Limb (tissue), 2 donors: ENCODE results near the gene GADD45B.

ENCODE experiments used
- DNase-seq, 2 donors: peaks; one replicate each; pipeline ENCODE4 v3.0.0-alpha.2; 2016; ENCODE audit errors: extremely low spot score in 2 of 2

Gene GADD45B, protein sequence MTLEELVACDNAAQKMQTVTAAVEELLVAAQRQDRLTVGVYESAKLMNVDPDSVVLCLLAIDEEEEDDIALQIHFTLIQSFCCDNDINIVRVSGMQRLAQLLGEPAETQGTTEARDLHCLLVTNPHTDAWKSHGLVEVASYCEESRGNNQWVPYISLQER

DNA sequence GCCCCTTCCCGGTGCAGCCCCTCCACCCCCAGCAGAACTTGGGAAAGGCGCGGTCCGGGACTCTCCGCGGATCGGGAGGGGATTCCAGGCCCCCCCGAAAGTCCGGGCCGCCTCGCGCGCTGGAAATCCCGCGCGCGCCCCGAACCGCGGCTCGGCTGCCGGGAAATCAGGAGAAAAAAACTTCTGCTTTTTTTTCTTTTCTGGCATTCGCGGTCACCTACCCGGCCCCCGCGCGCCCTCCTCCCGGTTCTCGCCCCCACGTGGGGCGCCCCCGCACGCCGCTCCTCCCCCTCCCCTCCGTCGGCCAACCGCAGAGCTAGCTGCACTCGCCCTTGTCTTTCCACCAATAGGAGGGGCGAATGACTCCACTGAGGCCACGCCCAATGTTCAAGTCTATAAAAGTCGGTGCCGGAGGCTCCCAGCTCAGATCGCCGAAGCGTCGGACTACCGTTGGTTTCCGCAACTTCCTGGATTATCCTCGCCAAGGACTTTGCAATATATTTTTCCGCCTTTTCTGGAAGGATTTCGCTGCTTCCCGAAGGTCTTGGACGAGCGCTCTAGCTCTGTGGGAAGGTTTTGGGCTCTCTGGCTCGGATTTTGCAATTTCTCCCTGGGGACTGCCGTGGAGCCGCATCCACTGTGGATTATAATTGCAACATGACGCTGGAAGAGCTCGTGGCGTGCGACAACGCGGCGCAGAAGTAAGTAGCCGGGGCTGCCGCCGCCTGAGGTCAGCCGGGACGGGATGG lies at the start of gene GADD45B:
TSS of gene GADD45B (plus strand) at position 426 of the 749 bp plus-strand sequence. CDS start at position 658, 232 bp downstream.
- DNase-seq, result peak; percentile 95 to 96

DNA sequence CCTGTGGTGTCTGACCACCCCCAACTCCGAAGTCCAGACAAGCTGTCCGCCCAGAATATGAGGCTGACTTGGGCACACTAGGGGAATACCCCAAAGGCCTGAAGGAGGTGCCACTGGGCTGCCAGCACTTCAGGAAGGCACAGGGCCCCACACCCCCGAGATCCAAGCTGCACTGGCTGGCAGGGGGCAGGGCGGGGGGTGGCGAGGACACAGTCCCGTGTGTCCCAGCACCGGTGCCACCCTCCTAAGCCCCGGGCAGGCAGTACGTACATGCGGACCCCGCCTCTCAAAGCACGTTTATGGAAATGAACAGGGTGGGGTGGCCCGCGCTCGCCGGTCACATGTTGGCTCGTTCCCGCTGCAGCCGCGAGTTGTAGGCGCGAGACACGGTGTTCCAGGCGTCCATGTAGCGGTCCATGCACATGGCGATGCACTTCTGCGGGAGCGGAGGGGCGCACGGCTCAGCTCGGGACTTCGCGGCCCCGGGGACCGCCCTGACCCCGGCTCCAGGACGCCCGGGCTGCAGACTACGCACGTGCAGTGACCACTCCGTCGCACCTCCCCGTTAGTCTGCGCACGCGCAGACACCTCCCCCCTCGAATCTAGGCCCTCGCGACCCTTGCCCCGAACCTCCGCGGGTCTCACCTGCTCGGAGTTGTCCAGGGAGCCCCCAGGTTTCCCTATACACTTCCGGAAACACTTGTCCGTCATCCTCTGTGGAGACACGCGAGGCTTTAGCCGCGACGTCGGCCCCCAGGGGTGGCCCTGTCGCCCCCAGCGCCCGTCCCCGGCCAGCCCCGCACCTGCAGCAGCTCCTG lies 49.1 kb upstream of the GADD45B start:
- DNase-seq, result peak in 1 of 2 donors; percentile 10

DNA sequence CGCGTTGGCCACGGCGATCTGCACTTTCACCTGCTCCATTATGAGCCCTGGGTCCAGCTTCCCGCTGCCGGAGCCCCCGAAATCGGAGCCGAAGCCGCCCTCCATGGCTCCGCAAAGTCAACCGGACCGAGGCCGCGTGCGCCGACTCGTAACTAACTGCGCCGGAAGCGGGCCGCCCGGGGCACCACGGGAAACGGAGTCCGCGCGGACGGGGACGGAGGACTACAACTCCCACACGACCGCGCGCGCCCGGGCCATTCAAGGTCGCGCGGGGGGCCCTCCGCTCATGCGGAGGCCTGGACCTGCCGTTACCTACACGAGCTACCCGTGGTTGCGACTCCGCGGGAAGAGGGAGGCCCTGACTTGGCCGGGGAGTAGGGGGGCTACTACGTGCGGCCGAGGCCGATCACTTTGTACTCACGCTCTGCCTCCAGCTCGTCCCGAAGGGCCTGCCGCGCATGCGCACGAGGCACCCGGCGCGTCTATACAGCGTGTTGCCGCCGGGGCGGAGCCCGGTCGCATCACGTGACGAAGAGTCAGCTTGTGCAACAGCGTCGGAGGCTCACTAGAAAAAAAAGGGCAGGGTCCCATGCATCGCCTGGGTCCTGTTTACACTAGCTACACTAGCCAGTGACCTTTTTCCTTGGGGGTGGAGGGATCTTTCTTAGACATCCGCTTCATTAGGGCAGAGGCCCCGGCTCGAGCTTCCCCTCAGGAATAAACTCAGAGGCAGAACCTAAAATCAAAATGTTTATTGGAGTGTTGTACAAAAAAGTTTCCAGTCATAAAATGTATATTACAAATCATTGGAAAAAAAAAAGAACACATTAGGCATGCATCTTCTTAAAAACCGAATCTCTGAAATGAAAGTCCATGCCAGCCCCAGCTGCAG lies 48.3 kb upstream of the GADD45B start, which contains the start of gene TIMM13:
TSS of gene TIMM13 (minus strand) at position 158 of the 892 bp plus-strand sequence. CDS start at position 105, 53 bp downstream.
- peak; percentile 97 to 98 for DNase-seq

DNA sequence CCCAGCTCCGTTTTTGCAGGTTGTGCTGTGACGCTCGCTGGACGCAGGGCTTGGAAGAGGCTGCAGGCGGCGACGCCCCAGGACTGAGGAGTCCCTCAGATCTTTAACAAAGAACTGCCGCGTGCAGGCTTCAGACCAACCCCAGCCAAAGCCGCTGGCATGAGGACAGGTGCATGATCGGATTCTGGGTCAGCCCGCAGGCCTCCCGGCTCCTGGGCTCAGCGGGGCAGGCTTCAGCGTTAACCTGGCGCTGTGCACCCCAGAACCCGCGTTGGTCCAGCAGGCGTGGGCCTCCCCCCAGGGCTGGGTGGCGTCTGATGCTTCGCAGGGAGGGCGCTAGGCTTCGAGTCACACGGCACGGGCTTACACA lies 47.6 kb upstream of the GADD45B start:
- DNase-seq, result no peak

DNA sequence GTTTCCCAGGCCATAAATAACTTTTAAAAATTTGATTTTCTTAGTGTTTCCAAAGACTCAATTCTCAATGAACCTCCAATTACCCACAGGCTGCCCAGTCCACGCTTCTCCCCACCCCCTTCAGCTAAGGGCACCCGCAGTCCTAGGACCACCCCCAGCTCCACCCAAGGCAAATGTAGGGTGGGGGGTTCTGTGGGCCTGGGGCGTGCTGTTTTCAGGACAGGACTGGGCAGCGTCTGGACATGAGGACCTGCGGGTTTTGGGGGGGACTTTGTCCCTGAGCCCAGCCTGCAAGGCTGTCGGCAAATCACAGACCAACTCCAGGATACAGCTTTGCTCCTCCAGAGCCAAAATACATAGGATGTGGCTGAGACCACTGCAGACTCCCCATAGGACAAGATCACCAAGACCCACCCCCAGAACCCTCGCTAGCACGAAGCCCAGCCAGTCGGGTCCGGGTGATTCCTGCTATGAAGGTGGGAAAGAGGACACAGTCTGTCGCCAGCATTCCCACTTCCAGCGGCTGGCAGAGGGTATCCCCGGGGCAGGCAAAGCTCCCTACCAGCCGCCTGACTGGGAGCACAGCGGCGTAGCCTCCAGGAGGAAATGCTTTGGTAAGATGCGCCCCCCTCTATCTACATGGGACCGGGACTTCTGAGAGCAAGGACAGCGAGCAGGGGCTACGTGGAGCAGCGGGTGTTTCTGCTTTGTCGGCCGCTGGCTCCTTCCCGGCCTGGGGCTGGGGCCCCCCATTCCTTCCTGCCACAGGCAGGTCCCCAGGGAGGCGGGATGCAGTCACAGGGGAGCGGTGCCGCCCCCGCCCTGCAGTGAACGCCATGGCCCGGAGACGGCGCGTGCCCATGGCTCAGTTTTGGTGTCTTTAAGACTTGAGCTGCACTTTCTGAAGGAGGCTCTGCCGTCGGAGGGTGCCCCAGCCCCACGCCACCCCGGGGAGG lies 46.9 kb upstream of the GADD45B start:
- DNase-seq, result no peak

DNA sequence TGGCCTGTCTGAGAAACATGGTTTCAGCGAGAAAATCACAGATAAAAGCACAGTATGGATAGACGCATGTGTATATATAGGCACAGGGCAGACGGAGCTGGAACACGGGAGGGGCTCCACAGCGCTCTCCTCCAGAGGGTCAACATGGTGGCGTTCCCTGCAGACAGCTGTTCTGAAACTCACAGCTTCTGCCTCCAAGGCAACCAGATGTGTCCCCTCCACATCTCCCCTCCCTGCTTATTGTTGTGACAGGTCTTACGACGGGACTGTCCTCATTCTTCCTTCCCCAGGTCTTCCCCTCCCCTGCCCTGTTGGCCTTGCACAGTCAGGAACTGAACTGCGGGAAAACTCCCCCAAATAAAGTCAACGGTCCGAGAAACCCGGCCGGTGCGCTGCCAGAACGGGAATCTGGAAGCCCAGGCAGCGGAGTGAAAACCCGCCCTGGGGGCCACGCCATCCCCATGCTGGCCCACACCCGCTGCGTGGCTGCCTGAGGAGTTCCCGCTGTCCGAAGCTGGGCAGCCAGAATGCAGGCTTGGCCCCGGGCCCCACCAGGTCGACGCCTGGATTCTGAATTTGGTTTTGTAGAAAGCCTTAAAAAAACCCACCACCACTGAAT lies 45.9 kb upstream of the GADD45B start:
- no peak for DNase-seq

DNA sequence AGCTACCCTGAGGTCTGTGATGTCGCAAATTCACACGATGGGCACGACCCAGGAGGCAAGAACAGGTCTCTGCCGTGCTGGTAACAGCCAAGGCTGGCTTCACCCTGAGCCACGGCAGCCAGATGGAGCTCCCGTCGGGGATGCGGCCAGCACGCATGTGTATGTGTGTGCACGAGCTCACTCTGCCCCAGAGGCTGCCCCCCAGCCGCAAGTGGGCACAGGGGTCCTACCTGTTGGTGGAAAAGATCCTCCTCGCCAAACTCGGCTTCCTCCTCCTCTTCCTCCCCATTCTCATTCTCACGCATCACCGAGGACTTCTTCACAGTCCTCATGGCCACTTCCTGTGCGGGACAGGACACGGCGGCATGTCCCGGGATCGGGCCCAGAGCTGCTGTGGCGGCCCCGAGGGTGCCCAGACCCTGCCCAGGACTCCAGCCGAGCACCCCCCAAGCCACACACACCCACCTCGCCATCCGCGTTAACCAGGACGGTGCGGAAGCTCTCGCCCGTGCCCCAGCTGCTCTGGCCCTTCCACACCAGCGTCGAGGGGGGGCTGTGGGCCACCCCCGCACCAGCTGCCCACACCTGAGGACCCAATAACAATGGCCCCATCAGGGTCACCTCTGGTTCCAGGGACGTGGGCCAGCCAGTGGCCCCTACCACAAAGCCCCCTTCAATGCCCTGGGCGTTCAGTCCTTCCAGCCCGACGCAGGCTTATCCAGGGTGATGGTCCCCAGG lies 44.4 kb upstream of the GADD45B start:
- DNase-seq, result no peak

DNA sequence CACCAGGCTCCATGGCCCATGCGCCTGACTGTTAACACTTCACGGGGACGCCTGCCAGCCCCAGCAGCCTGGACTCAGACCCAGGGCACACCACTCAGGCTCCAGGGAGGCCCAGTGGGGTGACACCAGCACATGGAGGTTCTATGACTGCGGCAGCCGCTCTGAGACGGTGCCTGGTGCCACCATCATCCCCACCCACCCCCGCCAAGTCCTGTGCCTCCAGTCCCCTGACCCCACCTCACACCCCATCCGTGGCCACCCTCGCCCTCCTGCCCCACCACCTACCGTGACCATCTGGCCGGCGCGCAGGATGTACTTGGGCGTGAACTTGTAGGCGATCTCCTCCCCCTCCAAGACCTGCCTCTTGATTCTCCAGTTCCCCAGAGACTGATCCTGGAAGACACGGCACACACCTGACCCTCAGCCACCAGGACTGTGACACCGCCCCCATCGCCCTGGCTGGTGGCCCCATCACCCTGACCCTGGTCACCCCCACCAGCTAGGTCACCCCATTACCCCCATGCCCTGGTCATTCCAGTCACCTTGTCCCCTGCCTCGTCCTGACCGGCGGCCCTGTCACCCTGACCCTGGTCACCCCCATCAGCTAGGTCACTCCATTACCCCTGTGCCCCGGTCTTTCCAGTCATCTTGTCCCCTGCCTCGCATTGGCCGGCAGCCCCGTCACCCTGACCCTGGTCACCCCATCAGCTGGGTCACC lies 43.6 kb upstream of the GADD45B start:
- no peak for DNase-seq

DNA sequence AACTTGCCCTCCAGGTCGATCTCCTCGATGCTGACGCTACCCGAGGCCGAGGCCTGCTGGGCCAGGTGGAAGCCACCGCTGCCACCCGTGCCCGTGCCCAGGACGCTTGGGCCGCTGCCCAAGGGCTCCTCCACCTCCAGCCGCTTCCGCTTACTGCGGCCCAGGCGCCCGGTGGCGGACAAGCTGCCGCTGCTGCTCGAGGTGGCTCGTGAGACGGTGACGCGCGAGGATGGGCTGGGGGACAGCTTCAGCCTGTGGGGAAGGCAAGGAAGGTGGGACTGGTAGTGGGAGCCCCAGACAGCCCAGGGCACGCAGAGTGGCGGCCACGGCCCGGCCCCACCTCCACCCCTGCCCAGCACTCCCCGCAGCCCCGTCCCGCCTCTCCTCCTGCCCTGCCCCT lies 42.1 kb upstream of the GADD45B start:
- DNase-seq, result no peak

DNA sequence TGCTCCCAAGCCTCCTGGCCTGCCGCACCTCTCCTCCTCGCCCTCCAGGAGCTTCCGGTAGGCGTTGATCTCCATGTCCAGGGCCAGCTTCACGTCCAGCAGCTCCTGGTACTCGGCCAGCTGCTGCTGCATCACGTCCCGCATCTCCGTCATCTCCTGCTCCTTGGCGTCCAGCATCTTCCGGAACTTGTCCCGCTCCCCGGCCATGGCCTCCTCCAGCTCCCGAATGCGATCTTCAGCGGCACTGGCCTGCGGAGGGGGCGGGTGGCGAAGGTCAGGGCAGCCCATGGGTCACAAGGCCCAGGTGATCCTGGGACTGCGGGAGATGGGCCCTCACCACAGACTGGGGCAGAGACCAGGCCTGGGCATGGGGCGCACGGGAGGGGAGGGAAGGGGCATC lies 41.7 kb upstream of the GADD45B start:
- no peak for DNase-seq

DNA sequence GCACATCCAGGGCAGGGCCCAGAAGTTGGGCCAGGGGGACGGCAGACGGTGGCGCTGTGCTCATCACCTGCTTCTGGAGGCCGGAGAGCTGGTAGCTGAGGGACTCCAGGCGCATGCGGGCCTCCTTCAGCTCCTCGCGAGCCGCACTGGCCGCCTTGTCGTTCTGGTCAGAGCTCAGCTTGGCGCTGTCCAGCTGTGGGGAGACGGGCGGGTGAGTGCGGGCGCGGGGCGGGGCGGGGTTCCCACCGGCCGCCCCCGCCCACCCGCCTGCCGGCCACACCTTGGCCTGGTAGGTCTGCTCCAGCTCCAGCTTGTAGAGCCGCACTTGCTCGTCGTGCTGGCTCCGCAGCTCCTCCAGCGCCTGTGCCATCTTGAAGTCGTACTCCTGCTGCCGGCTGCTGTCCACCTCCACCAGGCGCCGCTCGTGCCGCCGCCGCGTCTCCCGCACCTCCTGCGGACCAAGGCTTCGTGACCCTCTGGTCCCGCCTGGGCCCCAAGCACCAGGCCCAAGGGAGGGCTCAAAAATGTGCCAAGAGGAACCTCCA lies 41.1 kb upstream of the GADD45B start:
- DNase-seq, result no peak

DNA sequence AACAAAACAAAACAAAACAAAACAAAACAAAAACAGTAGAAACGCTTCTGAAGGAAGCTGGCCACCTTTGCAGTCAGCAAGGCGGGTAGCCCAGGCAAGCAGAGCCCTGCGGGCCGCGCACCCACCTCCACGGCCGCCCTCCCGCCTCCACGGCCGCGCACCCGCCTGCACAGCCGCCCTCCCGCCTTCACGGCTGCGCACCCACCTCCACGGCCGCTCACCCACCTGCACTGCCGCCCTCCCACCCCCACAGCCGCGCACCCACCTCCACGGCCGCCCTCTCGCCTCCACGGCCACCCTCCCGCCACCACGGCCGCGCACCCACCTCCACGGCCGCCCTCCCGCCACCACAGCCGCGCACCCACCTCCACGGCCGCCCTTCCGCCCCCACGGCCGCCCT lies 39.5 kb upstream of the GADD45B start:
- DNase-seq, result no peak

DNA sequence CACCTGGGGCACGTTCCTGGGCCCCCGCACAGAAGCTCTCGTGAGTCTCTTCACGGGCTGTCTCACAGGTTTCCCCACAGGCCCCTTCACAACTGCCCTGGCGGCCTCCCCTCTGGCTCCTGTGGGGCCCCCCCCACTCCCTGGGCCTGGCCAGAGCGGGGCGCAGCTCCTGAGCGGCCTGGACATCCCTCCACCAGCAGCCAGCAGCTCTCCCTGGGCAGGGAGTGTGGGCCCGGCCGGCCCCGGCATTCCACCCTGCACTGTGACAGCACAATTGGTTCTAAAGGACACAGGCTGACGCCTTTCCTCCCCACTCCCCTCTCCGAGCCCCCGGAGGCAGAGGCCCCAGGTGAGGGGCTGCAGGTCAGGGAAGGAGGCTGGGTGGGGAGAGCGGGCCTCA lies 39.0 kb upstream of the GADD45B start:
- no peak for DNase-seq

DNA sequence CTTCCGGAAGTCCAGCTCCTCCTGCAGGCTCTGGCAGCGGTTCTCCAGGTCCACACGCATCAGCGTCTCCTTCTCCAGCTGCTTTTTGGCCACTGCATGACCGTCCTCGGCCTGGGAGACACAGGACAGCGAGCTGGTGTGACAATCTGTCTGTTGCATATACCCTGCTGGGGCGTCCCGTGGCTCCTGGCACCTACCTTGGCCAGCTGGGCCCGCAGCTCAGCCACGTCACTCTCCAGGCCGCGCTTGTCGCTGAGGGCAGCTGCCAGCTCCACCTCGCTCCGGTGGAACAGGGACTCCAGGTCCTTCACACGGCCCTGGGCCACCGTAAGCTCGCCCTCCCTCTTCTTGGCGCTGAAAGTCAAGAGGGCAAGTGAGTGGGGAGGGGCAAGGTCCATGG lies 37.7 kb upstream of the GADD45B start:
- no peak for DNase-seq

DNA sequence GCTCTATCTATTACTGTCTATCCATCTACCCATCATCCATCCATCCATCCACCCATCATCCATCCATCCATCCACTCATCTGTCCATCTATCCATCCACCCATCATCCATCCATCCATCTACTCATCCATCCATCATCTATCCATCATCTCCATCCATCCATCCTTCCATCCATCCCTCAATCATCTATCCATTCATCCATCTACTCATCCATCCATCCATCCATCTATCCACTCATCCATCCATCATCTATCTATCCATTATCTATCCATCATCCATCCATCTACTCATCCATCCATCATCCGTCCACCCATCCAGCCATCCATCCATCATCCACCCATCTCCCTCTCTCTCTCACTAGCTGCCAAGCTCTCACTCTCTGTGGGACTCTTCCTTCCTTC lies 35.4 kb upstream of the GADD45B start:
- DNase-seq, result no peak

DNA sequence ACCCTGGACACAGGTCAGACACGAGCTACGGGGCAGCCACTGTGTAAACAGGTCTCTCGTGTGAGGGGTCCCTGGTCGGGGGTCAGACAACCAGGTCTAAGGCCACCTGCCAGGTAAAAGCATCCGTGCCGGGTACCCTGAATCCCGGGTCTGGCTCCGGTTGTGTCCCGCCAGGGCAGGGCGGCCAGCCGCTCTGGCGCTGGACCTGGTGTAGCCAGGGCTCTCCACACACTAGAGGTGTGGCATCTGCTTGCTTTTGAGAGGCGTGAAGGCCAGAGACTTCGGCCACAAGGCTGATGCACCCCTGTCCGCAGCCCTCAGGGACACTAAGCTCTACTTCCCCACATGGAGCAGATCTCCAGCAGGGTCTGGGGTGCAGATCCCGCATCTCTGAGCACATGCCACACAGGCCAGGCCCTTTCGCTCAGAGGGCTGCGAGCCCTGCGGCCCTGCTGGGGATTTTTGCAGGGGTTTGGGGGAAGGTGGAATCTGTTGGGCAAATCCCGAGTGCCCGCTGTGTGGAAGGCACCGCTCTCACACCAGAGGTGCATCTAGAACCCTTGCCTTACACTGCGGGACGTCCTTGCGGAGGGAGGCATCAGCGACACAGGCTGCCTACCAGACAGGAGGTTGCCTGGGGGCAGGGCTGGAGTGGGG lies 34.7 kb upstream of the GADD45B start:
- no peak for DNase-seq

DNA sequence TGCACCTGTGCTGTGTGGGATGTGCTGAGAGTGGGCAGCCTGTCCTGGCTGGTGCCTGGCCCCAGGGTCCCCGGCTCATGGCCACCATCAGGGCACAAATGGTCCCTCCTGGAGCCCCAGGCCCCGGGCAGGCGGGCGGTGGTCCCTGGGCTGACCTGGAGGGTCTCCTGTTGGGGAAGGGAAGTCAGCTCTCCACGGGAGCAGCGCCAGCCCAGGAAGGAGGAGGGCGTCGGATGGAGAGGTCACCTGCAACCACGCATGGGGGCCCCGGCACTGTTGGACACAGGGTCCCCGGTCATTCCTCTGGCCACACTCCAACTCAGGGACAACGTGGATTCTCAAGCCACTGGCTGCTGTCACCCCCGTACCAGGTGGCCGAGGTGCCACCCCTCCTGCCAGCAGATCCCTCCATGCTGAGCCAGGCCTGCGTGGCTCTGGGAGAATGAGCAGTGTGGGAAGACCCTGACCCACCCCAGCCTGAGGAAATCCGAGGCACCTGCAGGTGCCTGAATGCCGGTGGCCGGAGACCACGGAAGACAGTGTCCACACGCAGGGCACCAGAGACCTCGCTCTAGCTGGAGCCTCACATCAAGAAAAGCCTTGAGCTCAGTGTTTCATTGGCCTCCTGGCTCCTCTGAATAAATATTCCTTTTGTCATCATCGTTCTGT lies 32.7 kb upstream of the GADD45B start:
- DNase-seq, result no peak
